IMR-90 (cell line): ENCODE data around the gene SMC5.

Source experiments
- BHLHE40 ChIP-seq: fragments of 150-350 bp; IDR thresholded peaks from 2 replicates; pipeline ENCODE4 v1.6.1; 2016; ENCODE audit warnings: mild to moderate bottlenecking, low read depth, low read length
- CEBPB ChIP-seq: IDR thresholded peaks from 2 replicates; pipeline ENCODE4 v1.6.1; 2012; ENCODE audit warnings: low read depth, low read length, improper control_type of control experiment
- CHD1 ChIP-seq: IDR thresholded peaks from 2 replicates; pipeline ENCODE4 v1.6.1; 2012; ENCODE audit warnings: low read depth, low read length, improper control_type of control experiment
- CTCF ChIP-seq: conservative IDR thresholded peaks from 2 replicates; pipeline ENCODE4 v1.5.1; 2012; ENCODE audit warnings: mild to moderate bottlenecking, low read depth, low read length, improper control_type of control experiment
- FOS ChIP-seq: fragments of 150-350 bp; IDR thresholded peaks from 2 replicates; pipeline ENCODE4 v1.6.1; 2016; ENCODE audit warnings: low read depth, low read length
- MAFK ChIP-seq: IDR thresholded peaks from 2 replicates; pipeline ENCODE4 v1.6.1; 2012; ENCODE audit warnings: low read depth, low read length, improper control_type of control experiment
- MXI1 ChIP-seq: IDR thresholded peaks from 2 replicates; pipeline ENCODE4 v1.6.1; 2012; ENCODE audit warnings: low read depth, mild to moderate bottlenecking, low read length, moderate library complexity, borderline replicate concordance
- POLR2A ChIP-seq: IDR thresholded peaks from 2 replicates; pipeline ENCODE4 v1.6.1; 2012; ENCODE audit warnings: mild to moderate bottlenecking, low read depth, low read length
- RAD21 ChIP-seq: IDR thresholded peaks from 2 replicates; pipeline ENCODE4 v1.6.1; 2012; ENCODE audit warnings: low read length, improper control_type of control experiment
- SMC3 ChIP-seq: fragments of 150-350 bp; IDR thresholded peaks from 2 replicates; pipeline ENCODE4 v1.6.1; 2016; ENCODE audit warnings: low read depth, mild to moderate bottlenecking, antibody characterized with exemption, low read length, moderate library complexity
- USF2 ChIP-seq: fragments of 150-350 bp; IDR thresholded peaks from 2 replicates; pipeline ENCODE4 v1.6.1; 2017; ENCODE audit warnings: mild to moderate bottlenecking, antibody characterized with exemption, low read length, low read depth

GRCh38 chr9:70228611-70229010, 30.2 kb upstream of the SMC5 start:
- TF ChIP-seq MXI1 (no peak), CTCF (no peak), POLR2A (no peak), USF2 (no peak), FOS (no peak), SMC3 (no peak), CEBPB (no peak), RAD21 (no peak), BHLHE40 (no peak), CHD1 (no peak), MAFK (no peak)
